Measurements from ENCODE around the gene ACAT2.

DNA sequence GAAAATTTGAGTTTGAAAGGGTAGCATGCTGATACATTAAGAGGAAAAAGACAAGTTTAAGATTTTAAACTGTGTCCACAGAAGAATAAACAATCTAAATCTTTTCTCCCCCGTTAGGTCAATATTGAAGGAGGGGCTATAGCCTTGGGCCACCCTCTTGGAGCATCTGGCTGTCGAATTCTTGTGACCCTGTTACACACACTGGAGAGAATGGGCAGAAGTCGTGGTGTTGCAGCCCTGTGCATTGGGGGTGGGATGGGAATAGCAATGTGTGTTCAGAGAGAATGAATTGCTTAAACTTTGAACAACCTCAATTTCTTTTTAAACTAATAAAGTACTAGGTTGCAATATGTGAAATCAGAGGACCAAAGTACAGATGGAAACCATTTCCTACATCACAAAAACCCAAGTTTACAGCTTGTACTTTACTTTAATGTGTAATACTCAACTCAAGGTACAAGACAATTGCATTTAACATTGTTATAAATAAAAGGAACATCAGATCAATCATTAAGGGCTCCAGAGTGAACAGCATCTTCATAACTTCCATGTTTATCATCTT, 16.8 kb downstream of the ACAT2 start:
- TF ChIP-seq, protein P1, sequence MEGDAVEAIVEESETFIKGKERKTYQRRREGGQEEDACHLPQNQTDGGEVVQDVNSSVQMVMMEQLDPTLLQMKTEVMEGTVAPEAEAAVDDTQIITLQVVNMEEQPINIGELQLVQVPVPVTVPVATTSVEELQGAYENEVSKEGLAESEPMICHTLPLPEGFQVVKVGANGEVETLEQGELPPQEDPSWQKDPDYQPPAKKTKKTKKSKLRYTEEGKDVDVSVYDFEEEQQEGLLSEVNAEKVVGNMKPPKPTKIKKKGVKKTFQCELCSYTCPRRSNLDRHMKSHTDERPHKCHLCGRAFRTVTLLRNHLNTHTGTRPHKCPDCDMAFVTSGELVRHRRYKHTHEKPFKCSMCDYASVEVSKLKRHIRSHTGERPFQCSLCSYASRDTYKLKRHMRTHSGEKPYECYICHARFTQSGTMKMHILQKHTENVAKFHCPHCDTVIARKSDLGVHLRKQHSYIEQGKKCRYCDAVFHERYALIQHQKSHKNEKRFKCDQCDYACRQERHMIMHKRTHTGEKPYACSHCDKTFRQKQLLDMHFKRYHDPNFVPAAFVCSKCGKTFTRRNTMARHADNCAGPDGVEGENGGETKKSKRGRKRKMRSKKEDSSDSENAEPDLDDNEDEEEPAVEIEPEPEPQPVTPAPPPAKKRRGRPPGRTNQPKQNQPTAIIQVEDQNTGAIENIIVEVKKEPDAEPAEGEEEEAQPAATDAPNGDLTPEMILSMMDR (IDR thresholded peaks at IDR 0.05; ENCODE audit: poor library complexity, severe bottlenecking) = no peak
- no peak for TF ChIP-seq SMC3 (conservative IDR thresholded peaks at IDR 0.05; ENCODE audit: poor library complexity)
- no peak for TF ChIP-seq RAD21 (conservative IDR thresholded peaks at IDR 0.05)
- TF ChIP-seq EP300 (conservative IDR thresholded peaks at IDR 0.05; ENCODE audit: poor library complexity, severe bottlenecking) = no peak
